NB4 (cell line): ENCODE results near the gene RPS5.
"Not testable (repeated sequence)": the region's sequence is repeated elsewhere in the genome, so short reads cannot be mapped to it uniquely, and the experiment has no call there.

Source experiments
- DNase-seq: peaks from one replicate; pipeline ENCODE4 v3.0.0; 2010; ENCODE audit warnings: low read depth
- H3K4me3 ChIP-seq: one replicate; pipeline ENCODE4 v1.5.1; 2011; ENCODE audit warnings: mild to moderate bottlenecking, low read depth, low read length, moderate library complexity
- CTCF ChIP-seq: IDR thresholded peaks from one replicate; pipeline ENCODE4 v1.5.1; 2012; ENCODE audit warnings: low read depth, low read length
- MAX ChIP-seq: IDR thresholded peaks from 2 replicates; pipeline ENCODE4 v1.6.1; 2011; ENCODE audit warnings: low read depth, low read length
- MYC ChIP-seq: IDR thresholded peaks from 2 replicates; pipeline ENCODE4 v1.6.1; 2011; ENCODE audit warnings: low read depth, low read length
- POLR2A ChIP-seq: IDR thresholded peaks from 2 replicates; pipeline ENCODE4 v1.6.1; 2011; ENCODE audit warnings: mild to moderate bottlenecking; ENCODE audit not compliant: insufficient read length; ENCODE audit errors: extremely low read depth

RPS5 gene

GRCh38 chr19:58366585-58367430, 20.3 kb upstream of the RPS5 start:
- DNase-seq = peak; percentile 37
- H3K4me3 ChIP-seq = no peak overlapping the region
- TF ChIP-seq MYC = no peak
- TF ChIP-seq CTCF = peak; percentile 13

DNA sequence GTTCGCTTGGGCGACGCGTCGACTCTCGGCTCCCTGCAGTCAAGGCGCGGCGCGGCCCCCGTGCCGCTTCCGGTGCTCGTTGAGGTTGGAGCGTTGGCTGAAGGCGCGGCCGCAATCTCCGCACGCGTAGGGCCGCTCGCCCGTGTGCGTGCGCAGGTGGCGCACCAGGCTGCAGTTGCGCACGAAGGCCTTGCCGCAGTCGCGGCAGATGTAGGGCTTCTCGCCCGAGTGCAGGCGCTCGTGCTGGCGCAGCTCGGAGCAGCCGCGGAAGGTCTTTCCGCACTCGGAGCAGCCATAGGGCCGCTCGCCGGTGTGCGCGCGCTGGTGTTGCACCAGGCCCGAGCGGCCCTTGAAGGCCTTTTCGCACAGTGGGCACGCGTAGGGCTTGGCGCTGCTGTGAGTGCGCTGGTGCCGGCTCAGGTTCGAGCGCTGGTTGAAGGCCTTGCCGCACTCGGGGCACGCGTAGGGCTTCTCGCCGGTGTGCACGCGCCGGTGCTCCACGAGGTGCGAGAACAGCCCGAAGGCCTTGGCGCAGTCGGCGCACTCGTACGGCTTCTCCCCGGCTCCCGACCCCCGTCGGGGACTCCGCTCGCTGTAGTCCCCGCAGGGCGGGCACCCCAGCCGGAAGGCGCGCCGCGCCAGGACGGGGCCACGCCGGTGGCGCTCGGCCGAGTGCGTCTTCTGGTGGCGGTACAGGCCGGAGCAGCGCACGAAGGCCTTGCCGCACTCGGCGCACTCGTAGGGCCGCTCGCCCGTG, 19.2 kb upstream of the RPS5 start:
- H3K4me3 ChIP-seq = no peak overlapping the region
- no peak for TF ChIP-seq POLR2A
- TF ChIP-seq MAX = no peak
- TF ChIP-seq MYC = no peak
- TF ChIP-seq CTCF = no peak
- no peak for DNase-seq

GRCh38 chr19:58368561-58369360, 18.3 kb upstream of the RPS5 start:
- DNase-seq = no peak
- TF ChIP-seq CTCF (no peak), MAX (no peak), POLR2A (no peak), MYC (no peak)

DNA sequence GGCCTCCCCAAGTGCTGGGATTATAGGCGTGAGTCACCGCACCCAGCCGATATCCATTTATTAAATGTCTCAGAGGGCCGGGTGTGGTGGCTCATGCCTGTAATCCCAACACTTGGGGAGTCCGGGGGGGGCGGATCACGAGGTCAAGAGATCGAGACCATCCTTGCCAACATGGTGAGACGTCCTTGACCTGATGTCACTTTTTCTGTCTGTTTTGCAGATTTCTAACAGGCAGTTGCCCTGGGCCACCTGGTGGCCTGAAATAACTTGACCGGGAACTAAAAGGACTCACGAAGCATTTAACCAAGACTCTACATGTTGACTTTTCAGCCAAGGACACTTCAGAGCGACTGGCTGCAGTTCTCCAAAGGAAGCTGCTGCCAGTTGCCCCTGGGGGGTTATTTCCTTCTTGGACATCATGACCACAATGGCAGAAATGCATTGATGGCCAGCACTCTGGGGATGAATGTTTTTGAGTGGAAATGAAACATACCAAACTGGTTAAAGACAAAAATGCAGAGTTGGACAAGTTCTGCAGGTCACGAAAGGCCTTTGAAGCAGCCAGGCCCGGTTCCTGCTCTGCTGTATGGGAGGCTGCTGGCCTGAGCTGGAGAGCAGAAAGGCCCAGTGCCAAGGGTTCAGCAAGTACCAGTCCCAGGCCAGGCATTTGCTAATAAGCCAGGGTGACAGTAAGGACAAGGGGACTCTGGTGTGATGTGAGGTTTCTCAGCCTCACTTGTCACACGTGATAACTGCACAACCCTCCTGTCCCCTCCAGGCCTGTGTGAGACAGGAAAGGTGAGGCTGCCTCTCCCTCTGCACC, 14.5 kb upstream of the RPS5 start:
- H3K4me3 ChIP-seq = no peak overlapping the region
- no peak for DNase-seq
- TF ChIP-seq MAX (no peak), CTCF (no peak), POLR2A (no peak), MYC (no peak)

More at GRCh38 chr19:58368561-58369360, 18.3 kb upstream of the RPS5 start:
- H3K4me3 ChIP-seq = no peak overlapping the region

DNA sequence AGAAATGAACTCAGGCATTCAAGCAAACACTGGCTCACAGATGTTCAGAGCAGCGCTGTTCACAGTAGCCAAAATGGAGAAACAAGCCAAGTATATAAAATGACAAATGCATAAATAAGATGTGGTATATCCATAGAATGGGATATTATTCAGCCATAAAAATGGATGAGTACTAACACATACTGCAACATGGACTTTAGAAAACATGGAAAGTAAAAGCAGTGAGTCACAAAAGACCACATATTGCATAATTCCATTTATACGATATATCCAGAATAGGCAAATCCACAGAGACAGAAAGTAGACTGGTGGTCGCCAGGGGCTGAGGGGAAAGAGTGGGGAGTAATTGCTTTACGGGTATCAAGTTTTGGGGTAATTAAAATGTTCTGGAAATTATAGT, 12.9 kb upstream of the RPS5 start:
- no peak for TF ChIP-seq MYC
- TF ChIP-seq POLR2A = no peak
- no peak for TF ChIP-seq CTCF
- TF ChIP-seq MAX = no peak
- peak; percentile 72 for DNase-seq
- H3K4me3 ChIP-seq = no peak overlapping the region

DNA sequence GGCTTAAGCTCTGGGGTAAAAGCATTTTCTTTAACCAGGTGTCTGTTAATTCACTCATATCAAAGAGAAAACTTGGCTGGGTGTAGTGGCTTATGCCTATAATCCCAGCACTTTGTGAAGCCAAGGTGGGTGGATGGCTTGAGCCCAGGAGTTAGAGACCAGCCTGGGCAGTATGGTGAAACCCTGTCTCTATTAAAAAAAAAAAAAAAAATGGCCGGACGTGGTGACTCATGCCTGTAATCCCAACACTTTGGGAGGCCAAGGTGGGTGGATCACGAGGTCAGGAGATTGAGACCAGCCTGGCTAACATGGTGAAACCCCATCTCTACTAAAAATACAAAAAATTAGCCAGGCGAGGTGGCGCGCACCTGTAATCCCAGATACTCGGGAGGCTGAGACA, 10.3 kb upstream of the RPS5 start:
- not testable (repeated sequence) for H3K4me3 ChIP-seq, DNase-seq
